Testis (tissue), 2 donors: ENCODE results near the gene RALGPS1.

ENCODE experiments used
- CTCF ChIP-seq, 3 experiments: fragments of 450-650 bp in 2 of 3; fragments of 200-600 bp in 1 of 3; sonication (generic) in 1 of 3; IDR thresholded peaks; one replicate each; pipeline ENCODE4 v1.5.1; 2016 to 2019; ENCODE audit warnings: antibody characterized with exemption in 3 of 3, mild to moderate bottlenecking in 2 of 3, moderate library complexity in 1 of 3
- POLR2A ChIP-seq: fragments of 450-650 bp; IDR thresholded peaks from one replicate; pipeline ENCODE4 v1.6.1; 2017; ENCODE audit warnings: antibody characterized with exemption, mild to moderate bottlenecking, moderate library complexity

GRCh38 chr9:127149463-127150390 is 235.1 kb downstream of the RALGPS1 start:
- no peak for TF ChIP-seq POLR2A
- no peak for TF ChIP-seq CTCF (IDR thresholded peaks at IDR 0.05)
